SW 1271 (cell line): ENCODE measurements around the gene KCNC4.

Source experiments
- DNase-seq, 2 experiments: peaks; one replicate each; lab custom pipeline; 2025; lab: John Stamatoyannopoulos, UW

KCNC4 gene

DNA sequence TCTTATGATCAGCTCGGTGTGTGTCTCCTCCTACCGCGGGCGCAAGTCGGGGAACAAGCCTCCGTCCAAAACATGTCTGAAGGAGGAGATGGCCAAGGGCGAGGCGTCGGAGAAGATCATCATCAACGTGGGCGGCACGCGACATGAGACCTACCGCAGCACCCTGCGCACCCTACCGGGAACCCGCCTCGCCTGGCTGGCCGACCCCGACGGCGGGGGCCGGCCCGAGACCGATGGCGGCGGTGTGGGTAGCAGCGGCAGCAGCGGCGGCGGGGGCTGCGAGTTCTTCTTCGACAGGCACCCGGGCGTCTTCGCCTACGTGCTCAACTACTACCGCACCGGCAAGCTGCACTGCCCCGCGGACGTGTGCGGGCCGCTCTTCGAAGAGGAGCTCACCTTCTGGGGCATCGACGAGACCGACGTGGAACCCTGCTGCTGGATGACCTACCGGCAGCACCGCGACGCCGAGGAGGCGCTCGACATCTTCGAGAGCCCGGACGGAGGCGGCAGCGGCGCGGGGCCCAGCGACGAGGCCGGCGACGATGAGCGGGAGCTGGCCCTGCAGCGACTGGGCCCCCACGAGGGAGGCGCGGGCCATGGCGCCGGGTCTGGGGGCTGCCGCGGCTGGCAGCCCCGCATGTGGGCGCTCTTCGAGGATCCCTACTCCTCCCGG, 1.5 kb downstream of the KCNC4 start:
- no peak for DNase-seq

DNA sequence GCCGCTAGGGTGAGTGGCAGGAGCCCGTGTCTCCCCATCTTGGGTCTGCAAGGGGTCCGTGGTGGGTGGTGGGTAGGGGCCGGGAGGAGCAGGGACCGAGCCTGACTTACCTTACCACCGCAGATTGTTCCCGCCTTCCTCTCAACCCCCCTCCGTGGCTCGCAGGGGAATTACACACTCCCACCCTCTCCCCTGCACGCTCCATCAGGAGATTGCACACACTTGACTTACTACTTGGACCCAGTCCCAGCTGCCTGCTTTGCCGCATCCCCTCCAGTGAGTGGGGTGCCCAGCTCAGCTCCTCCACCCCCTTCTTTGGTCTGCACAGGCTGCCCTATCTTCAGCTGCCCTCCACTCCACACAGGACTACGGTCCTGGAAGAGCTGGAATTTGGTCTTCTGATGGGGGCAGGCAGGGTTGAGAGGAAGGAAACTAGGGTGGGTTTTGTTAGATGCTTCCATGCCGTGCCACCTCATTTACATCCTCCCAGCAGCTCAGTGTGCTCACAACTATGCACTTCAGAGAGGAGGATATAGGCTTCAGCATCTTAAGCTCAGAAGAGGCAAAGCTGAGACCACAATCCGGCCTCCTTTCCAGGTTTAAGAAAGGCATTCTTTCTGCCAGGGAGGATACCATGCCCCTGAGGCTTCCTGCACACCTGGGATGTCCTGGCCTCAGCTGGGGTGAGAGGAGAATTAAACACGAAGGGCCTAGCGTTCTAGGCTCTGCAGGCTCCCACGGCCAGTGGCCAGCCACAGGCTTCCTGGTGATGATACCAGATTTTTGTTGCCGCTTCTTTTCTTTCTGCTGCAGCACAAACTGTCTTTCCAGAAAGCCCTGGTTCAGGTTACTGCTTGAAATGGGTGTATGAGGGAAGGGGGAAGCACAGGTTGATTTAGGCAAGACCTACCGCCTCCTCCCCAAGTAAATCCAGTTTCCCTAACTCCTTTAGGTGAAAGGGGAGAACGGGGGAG, 2.3 kb downstream of the KCNC4 start:
- DNase-seq, result no peak

DNA sequence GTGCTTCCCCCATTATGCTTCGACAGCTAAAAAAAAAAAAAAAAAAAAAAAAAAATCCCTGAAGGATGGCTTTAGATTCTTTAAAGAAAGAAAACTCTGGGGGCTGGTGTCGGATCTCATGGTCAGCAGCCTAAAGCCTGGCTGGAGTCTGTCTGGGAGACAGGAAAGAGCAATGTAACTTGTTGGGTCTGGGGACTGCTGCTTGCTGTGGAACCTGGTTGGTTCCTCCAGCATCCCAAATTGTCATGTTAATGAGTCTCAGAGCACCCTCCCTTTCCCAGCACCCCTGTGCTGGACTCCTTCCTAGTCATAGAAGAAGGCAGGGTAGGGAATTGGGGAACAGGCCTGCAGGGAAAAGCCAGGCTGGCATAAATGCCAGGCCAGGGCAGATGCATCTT, 3.0 kb downstream of the KCNC4 start:
- DNase-seq, result no peak

DNA sequence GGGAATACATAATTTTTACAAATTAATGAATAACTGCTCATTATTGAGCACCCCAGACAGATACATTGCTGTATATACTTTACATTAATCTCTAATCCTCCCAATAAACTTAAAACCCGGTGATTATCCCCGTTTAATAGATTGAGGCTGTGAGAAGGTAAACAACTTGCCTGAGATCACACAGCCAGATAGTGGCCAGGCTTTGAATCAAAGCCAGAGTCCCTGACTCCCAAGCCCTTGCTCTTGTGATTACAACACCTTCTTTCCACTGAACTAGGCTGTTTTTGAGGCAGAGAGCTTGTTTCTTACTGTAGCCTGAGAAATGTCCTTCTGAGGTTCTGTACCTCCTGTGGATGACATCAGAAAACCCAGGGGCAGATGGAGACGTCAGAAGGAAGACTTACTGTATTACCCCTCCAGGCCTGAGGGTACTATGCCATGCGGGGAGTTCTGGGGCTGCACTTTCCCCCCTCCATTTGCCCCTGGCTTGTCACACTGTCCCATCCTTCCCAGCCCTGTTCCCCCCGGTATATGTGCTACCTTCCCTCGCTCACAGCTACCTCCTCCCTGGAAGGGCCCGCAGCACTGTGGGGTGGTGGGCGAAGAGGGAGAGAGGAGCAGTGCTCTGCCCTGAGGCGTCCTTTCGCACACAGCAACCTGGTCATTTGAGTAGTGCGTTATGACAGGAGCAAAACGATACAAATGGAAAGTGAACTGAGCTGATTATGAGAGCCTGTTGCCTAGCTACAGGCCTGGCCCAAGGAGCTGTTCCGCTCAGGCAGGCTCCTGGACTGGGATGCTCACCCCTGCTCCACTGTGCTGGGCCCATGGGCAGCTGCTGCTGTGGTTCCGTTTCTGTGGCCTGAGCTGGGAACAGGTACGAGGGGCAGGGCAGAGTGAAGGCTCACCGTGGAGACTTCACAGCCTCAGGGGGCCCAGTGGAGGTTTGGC, 4.6 kb downstream of the KCNC4 start:
- no peak for DNase-seq

DNA sequence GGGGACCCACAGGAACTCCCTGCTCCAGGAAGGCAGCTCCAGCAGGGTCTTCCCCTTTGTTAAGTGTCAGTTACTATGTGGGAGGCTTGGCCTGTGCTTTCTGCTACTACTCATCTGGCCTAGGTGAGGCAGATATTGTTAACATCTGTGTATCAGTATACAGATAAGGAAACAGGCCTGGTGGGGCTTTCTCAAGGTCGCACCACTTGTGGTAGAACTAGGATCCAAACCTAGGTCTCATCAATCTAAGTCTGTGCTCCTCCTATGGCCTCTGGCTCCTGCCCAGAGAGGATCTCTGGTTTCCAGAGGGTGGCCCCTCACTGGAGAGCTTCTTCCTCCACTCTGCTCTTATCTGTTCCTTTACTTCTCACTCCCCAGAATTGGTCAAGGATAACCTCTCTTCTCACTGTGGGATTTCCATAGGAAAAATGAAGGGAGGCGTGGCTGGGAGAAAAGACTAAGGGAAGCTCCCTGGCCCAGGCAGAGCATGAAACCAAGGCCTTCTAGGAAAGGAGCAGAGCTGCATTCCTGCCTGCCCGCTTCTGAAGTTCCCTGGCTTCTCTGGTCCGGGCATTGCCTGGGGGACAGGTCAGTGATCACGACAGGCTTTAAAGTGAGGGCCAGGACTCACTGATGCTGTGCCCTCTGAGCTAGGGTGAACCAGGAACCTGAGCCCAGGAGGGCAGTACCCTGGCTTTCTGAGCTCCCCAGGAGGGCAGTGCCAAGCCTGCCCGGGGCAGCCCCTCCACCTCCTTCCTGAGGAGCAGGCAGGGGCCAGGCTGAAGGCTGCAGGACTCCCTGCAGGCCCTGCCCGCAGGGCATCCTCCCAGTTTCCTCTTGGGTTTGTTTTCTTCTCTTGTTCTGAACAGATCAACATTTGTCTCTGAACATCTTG, 5.8 kb downstream of the KCNC4 start:
- no peak for DNase-seq

DNA sequence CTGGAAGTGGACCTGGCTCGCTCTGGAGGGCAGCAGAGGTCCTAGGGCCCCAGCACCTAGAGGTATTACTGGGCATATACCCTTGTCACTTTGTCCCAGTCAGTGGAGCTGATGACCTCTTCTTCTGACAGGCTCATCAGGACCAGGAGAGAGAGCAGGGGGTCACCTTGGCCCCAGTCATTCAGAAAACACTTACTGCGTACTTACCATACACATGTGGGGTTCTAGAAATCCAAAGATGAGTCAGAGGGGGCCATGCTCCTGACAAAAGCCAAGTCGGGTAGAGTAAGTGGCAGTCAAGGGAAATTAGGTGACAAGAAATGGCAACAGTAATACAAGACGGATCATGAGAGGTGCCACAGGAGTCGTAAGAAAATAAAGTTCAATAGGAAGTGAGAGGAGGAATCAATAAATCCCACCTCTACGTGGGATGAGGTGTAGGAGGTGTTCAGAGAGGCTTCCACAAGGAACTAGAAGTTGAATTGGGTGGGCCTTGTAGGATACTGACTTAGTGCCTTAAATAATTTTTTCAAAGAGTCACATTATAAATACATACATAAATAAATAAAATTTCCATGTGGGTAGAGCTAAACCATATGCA, 6.8 kb downstream of the KCNC4 start:
- DNase-seq, result no peak

DNA sequence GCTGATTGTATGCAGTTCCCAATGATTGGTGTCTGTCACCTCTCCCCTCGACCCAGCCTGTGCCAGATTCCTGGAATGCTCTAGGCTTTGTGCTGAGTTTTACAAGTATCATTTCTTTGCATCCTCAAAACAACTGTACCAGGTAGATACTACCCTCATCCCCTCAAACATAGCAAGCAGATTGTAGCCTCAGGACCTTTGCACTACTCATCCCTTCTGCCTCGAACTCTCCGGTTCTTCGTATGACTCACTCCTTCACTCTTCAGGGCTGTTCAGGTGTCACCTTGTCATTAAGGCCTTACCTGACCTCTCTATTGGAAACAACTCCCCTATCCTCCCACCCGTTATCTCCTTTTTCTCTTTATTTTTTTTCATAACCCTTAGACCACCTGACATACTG, 8.0 kb downstream of the KCNC4 start:
- no peak for DNase-seq

DNA sequence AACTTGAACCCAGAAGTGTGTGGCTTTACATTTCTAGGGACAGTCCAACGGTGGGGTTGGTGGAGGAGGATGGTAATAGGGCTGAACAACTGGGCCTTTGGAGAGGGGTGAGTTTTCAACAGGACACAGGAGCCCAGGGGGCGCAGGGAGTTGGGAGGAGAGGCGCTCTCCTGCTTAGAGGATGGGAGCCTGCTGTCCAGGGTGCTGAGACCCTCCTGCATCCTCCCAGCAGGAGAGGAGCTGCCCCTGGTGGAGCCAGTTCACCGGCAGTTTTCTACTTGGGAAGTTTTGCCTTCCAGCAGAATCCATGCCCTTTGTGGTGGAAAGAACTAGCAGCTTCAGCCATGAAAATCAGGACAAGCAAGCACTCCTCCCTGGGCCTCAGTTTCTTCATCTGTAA, 8.6 kb downstream of the KCNC4 start:
- no peak for DNase-seq

DNA sequence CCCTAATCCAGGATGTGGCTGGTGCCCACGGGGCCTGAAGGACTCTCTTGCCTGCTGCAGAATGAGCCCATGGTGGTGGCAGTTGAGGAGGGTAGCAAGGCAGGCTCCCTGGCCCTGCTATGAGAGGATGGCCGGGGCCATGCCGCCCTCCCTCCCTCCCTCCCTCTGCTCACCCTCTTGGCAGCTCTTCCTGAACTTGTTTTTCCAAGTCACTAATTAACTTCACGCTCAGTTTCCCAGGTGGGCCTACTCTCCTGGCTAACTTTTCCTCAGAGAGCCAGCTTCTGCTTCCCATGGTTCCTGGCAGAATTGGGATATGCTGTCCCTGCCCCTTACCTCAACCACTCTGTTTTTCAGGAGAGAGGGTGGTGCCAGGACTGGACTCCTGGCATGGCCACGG, 10.2 kb downstream of the KCNC4 start:
- DNase-seq, result no peak

DNA sequence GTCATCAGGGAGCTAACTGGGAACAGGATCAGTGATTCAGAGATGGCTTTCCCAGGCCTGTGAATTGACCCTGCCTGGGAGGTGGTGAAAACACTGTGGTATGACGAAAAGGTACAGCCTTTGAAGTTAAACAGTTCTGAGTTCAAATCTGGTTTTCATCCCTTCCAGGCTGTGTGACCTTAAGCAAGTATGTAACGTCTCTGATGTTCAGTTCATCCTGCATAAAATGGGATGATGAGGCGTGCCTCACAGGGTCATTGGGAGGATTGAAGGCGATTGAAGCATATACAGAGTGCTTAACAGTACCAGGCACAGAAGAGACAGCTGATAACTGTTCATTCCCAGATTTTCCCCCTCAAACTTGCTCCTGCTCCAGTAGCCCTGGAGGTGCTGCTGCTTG, 11.0 kb downstream of the KCNC4 start:
- DNase-seq, result no peak

DNA sequence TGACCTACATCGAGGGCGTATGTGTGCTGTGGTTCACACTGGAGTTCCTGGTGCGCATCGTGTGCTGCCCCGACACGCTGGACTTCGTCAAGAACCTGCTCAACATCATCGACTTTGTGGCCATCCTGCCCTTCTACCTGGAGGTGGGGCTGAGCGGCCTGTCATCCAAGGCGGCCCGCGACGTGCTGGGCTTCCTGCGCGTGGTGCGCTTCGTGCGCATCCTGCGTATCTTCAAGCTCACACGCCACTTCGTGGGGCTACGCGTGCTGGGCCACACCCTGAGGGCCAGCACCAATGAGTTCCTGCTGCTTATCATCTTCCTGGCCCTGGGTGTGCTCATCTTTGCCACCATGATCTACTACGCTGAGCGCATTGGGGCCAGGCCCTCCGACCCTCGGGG, 13.0 kb downstream of the KCNC4 start:
- DNase-seq, result no peak

DNA sequence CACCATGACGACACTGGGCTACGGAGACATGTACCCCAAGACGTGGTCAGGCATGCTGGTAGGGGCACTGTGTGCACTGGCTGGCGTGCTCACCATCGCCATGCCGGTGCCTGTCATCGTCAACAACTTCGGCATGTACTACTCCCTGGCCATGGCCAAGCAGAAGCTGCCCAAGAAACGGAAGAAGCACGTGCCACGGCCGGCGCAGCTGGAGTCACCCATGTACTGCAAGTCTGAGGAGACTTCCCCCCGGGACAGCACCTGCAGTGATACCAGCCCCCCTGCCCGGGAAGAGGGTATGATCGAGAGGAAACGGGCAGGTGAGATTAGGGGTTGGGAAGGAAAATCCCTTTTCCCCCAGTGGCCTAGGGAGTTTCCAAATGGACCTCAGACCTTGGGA, 13.5 kb downstream of the KCNC4 start:
- no peak for DNase-seq

DNA sequence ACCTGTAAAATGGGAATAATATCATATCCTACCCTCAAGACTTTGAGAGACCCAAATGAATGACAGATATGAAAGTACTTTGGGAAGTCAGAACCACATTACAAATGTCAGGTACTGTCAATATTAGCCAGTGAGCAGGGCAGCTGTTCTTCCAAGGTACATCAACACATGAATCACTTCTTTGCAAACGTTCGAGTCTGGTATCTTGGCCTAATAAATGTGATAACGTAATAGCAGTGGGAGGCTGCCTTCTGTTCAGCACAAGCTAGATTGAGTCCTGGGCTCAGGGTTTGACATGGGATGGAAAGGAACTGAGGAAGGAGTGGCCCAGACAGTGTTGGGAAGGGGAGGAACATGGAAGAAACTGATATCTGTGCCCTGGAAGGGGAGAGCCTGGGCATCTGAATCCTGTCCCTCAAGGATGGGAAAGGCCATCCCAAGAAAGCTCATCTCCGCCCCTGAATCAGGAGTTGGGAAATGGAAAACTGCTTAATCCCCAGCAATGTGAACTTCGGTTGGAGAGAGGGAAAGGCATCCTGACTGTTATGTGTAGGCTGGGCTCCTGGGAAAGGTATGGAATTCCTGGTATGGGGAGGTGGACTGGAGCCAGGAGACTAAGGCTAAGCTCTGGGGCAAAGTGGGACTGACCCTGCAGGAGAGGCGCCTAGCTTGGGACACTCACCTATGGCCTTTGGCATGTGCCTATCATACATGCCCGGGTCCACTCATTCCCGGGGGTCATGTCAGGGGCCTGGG, 14.3 kb downstream of the KCNC4 start:
- DNase-seq, result no peak

DNA sequence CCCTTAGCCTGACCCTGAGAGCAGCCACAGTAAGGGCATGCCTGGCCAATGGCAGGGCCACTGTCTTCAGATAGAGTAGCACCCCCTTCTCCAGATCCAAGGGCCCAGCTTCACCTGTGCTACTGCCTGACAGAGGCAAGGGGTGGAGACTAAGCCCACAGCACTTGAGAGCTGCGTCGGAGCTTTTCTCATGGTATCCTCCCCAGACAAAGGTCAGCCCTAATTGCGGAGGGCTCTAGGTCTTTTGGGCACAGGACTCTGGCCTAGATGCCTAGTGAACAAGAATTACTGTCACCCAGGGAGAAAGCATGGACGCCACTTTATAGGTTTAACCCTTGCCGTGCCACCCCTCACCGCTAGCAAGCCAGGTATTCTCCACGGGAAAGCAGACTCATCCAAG, 15.1 kb downstream of the KCNC4 start:
- DNase-seq, result no peak

DNA sequence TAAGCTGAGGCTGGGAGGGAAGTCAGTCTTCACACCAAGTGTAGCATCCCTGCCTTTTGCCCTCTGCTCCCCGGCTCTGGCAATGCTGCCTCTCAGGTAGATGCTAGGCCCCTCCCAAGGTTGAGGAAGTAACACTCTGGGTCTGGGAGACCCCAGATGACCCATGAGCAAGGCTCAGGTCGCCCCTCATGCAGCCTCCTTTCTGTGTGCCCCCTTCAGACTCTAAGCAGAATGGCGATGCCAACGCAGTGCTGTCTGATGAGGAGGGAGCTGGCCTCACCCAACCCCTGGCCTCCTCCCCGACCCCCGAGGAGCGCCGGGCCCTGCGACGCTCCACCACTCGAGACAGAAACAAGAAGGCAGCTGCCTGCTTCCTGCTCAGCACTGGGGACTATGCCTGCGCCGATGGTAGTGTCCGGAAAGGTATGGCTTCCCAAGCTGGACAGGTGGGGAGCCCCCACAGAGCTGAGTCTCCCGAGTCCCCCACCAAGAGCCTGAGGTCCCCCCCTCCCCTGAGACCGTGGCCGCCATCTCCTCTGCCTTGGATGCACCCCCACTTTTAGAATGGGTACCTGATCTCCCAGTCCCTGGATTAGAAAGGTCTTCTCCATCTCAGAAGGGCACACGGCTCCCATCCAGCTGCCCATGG, 15.8 kb downstream of the KCNC4 start:
- DNase-seq, result no peak

DNA sequence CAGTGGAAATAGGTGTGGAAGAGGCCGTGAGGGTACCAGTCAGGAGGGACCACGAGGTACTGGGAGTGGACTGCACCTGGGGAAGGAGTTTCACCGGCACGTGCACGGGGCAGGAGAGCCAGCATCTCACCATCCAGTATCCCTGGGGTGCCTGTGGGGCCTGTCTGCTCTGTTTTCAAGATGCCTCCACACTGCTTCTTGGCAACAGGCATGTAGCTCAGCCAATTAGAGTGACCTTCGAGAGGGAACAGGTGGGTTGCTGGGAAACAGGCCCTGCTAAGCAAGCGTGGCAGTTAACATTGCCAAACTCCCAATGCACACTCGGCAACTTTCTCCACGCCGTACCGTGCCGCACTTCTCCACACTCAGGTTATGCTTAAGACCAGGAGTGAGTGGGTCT, 17.7 kb downstream of the KCNC4 start:
- no peak for DNase-seq

DNA sequence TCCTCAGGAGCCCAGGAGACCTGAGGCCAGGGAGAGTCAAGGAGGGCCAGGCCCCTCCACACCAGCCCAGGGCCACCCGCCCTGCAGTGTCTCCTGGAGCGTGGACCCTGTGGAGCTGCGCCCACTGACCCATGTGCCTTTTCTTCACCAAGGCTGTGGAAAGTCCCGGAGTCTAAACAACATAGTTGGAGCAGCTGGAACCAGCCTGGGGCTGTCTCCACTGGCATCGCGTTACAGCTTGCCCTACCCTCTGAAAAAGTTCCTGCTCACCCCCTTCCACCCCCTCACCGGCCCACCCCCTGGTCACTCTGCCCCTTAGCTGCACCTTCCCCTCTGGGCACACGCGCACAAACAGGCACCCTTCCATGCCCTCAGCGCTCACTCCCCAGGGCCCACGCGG, 18.3 kb downstream of the KCNC4 start:
- no peak for DNase-seq

DNA sequence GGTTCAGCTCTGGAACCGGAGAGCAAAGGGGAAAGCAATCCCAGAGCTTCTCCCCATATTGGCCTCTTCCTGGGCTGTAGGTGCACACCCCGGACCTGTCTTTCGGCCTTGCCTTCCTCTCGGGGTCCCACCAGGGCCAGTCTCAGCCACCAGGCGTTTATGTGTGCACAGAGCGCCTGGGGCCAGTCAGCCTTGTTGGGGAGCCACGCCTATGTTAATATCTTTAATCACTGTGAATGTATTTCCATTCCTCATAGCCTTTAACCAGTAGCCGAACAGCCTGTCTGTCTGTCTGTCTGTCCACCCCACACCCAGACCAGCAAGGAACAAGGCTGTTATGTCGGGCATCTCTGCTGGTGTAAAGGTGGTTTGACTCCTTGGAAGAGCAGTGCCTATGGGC, 18.8 kb downstream of the KCNC4 start:
- no peak for DNase-seq

DNA sequence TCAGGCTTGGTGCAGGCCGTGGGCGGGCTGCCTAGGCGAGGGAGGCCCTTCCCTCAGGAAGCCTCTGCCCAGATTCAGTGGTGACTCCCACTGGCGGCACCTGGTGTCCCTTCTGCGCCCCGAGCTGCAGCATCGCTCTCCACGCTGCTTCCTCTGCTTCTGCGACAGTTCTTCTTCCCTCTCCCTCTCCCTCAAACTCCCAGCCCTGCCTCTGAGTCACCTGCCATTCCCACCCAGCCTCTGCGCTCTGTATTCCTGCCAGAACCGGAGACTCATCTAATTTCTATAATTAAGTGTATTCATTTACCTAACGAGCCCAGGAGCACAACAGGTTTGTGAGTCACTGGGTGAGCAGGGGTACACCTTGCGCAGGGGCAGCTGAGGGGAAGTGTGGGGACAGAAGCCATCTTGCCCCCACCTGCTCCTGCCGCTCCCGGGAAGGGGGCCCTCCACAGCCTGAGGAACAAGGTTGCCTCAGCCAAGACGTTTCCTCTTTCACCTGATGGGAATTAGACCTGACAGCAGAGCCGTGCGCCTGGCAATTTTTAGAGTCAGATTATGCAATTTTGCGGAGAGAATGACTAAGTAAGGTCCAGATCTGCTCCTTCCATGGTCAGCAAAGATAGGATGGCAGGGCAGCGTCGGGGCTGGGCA, 19.4 kb downstream of the KCNC4 start:
- no peak for DNase-seq
